Right ventricle myocardium superior (tissue), 1 donor: ENCODE results near the gene TRPC4. TPM values are rescaled to one million over a fixed set of nuclear protein-coding genes. Genes with fewer than 3 reads are reported as not detected.

Experiments used
- ATAC-seq: fragments of 200-7000 bp; cut with Tn5 transposase; one replicate; pipeline ENCODE4 v1.9.1; 2020; ENCODE audit warnings: mild to moderate bottlenecking; ENCODE audit not compliant: poor library complexity
- DNase-seq: peaks from one replicate; pipeline ENCODE4 v3.0.0-alpha.2; 2020
- intact Hi-C: fragments of 100-400 bp; cut with DNase I; formaldehyde crosslinking; loops from one replicate; pipeline ENCODE4 v1.11.2; 2022
- total RNA-seq: library from RNA; stranded (reverse); fragmentation: NEBNext Ultra II Directional; extraction: Animal tissue kit (Norgen Biotek cat#: 25700); gene quantifications from one replicate; pipeline ENCODE4 v1.2.1, GENCODE V29; 2021
- donor health status: DM: no; HTN: yes; CAD: no; lungs with severe emphysema.

Gene TRPC4
- total RNA-seq, 1 donor from 2014 or later, result 2.3 TPM

GRCh38 chr13:37681281-37682032 lies 188.1 kb downstream of the TRPC4 start:
- ATAC-seq (no peak), DNase-seq (no peak)
- intact Hi-C loops, result no loop called here

DNA sequence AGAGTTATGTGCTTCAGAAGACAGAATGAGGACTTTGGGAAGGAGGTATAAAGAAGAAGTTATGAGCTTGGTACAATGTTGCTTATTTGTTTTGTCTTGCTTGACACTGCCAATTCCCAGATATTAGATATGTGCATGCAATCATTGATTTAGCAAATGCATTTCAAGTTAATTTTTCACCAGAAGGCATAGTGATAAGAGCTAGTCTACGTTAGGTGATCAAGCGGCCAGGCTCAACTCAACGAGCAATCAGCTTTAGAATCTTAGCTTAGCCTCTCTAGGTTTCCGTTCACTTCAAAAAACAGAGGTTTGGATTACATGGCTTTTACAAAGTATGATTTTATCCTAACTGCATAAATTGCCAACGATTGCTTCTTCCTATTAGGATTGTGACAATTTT lies 189.4 kb downstream of the TRPC4 start:
- intact Hi-C loops, result no loop called here
- ATAC-seq (no peak), DNase-seq (no peak)

- intact Hi-C loops, result no loop called here
- ATAC-seq, result no peak
- no peak for DNase-seq
Measured at GRCh38 chr13:37679043-37679442, 190.5 kb downstream of the TRPC4 start.

DNA sequence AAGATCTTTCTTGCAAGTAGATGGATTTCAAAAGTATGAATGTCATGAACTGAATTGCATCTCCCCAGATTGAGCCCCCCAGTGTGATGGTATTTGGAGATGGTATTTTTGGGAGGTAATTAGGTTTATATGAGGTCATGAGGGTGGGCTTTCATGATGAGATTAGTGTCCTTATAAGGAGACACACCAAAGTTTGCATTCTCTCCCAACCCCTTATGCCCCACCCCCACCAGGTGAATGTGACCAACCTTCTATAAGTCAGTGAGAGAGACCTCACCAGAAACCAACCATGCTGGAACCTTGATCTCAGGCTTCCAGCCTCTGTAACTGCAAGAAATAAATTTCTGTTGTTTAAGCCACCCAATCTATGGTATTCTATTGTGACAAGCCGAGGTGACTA lies 199.7 kb downstream of the TRPC4 start:
- DNase-seq (no peak), ATAC-seq (no peak)
- intact Hi-C loops, result no loop called here

- ATAC-seq, result no peak
- DNase-seq, result no peak
- intact Hi-C loops, result no loop called here
Measured at GRCh38 chr13:37667702-37668101, 201.9 kb downstream of the TRPC4 start.

DNA sequence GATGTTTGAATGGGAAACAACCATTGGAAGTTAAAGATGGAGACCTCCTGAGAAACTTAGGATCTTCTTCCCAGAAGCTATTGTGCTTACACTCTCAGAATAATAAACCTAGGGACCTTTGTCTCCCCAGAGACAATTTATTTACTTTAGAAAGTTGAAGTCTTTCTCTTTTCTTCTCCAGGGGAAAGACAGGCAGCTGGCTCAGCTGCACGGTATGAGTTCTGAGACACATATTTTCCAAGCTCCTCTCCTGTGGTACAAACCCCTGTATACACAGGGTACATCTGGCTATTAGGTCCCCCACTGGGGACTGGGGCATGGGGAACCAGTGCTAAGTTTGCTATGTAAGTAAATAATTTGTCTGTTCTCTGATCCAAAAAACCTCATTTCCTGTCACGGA lies 203.5 kb downstream of the TRPC4 start:
- DNase-seq (no peak), ATAC-seq (no peak)
- intact Hi-C loops, result no loop called here

DNA sequence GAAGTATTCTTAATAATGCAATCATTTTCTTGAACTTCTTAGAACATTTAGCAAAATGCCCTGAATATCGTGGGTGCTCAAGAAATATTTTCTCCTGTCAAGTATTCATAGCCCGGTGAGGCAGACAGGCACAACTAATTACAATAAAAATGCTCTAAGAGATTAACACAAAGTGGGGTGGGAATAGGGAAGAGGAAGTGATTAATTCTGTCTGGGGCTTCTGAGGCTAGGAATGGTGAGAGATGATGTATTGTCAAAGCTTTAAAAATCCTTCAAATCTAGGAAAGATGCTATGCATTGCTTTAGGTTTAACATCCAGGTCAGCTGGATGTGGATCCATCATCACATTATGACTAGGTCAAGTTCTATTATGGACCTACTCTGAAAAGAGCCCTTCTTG lies 204.2 kb downstream of the TRPC4 start:
- no peak for DNase-seq
- ATAC-seq, result no peak
- intact Hi-C loops, result no loop called here

GRCh38 chr13:37663724-37664123 lies 205.8 kb downstream of the TRPC4 start:
- intact Hi-C loops, result no loop called here
- no peak for DNase-seq
- no peak for ATAC-seq

DNA sequence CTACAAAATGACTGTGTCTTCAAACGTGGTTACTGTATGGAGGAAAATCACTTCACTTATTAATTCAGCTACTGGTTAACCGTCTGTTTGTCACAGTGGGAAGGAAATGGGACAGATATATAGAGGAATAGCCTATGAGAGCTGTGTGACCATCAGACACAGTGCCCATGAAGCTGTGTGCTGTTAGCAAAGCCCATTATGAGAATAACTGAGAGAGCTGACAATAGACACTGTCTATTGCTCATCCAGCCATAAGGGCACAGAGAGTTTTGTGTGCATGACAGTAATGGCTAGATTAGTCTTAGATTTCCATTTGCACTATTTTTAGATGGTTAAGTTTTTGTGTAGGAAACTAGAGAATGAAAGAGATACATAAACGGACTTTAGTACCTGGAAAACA lies 206.9 kb downstream of the TRPC4 start:
- DNase-seq, result no peak
- no peak for ATAC-seq
- intact Hi-C loops, result no loop called here

DNA sequence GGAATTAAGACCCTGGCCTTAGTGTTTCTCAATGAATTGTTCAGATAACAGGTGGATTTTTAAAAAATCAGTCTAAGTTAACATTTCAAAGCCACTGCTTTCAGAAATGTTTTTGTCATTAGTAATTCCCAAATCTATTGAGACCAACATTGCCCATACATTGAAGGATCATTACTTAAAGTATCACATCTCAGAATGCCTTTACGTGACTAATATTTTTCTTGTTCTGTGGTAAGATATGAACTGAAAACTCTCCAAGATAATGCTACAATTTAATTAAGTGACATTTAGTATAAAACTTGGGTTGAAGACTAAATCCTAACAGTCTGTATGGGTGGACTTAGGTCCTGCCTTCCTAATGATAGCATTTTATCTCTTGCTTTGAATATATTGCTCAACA lies 211.6 kb downstream of the TRPC4 start:
- intact Hi-C loops, result no loop called here
- no peak for DNase-seq
- ATAC-seq, result no peak

GRCh38 chr13:37657134-37657533 lies 212.4 kb downstream of the TRPC4 start:
- ATAC-seq (no peak), DNase-seq (no peak)
- intact Hi-C loops, result no loop called here

DNA sequence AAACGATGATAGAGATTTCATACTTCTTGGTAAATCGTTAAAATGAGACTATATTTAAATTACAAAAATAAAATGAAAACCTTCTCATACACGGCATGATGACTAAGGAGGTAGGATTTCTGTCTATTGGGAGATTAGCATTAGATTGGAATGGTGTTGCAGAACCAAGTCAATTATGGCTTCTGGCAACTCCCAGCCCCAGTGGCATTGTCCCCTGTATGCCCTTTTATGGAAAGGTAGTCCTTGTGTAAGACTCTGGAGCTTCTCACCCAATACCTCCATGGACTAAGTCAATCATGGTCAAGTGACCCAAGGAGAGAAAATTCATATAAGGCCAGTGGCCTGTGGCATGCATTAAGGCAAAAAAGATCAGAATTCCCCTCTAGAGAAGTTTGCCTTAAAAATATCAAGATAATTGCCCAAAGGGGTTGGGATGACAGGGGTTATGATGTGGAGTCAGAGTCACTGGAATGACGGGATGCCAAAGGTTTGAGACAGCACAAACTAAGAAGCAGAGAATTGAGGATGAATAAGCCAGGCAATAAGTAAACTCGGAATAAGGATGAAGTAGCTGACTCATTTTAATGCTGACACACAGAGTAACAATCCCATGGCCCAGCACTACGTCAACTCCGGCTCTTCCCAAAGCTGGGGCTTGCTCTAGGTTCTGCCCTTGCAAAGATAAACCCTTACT lies 213.2 kb downstream of the TRPC4 start:
- no peak for ATAC-seq
- DNase-seq, result no peak
- intact Hi-C loops, result no loop called here

- no peak for DNase-seq
- intact Hi-C loops, result no loop called here
- ATAC-seq, result no peak
Measured at GRCh38 chr13:37652596-37652995, 217.0 kb downstream of the TRPC4 start.

- DNase-seq (no peak), ATAC-seq (no peak)
- intact Hi-C loops, result no loop called here
Measured at GRCh38 chr13:37651891-37652290, 217.7 kb downstream of the TRPC4 start.

DNA sequence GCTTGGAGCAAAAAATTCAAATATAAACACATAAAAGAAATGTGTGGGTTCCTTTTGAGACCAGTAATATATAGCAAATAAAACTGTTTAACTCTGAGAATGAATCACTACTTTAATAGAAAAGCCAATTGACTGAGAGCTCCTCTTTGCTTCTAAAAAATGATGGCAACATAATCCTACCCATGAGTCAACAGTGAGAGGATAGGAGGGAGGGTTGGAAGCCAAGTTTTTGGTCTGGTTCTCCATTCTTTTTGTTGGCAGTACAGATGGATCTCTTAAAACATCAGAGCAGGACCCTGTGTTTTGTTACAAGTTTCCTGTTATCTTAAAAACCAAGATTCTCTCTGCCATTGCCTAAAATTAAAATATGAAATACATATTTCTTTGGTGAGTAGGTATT lies 221.0 kb downstream of the TRPC4 start:
- intact Hi-C loops, result no loop called here
- DNase-seq, result no peak
- no peak for ATAC-seq

- no peak for DNase-seq
- intact Hi-C loops, result no loop called here
Measured at GRCh38 chr13:37647031-37647650, 222.4 kb downstream of the TRPC4 start.

DNA sequence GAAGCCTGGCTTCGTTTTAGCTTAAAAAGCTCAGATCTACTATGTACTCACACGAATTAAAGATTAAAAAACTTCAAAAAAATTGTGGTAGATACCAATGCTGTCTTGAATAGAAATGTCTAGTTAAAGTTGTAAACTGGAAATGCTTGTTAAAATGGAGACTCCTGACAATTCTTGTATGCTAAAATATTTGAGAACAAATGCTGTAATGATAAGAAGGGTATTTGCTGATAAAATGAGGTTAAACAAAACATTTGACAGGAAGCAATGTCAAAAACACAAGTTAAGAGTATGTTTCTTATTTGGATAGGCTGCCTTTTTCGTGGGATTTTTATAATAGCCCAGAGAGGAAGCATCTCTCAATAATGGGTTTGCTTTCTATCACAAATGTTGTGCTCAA lies 223.0 kb downstream of the TRPC4 start:
- no peak for DNase-seq
- intact Hi-C loops, result no loop called here

More at GRCh38 chr13:37647031-37647650, 222.4 kb downstream of the TRPC4 start:
- ATAC-seq, result no peak

DNA sequence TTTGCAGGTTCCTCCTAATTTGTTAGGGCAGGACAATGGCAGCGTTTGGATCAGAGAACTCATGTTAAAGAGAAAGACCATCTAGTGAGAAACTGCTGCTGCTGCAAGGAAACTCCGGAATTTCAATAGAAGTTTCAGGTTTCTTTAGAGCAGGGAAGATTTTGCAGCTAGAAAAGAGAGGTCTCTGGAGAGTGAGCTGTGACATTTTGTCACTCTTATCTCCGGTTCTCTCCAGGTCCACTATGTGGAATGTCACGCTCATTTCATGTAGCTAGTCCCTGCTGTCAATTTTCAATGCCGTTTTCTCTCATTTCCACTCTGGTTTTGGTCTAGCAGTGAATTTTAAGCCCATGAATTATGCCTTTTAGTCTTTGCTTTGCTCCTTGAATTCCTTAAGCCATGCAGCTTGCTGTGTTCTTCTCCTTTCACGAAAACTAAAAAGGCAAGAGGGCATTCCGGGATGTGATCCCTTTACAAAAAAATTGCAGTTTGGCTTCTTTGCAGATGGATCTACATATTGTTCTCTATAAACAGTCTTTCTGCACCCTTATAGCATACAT lies 224.3 kb downstream of the TRPC4 start:
- ATAC-seq (no peak), DNase-seq (no peak)
- intact Hi-C loops, result no loop called here

More for the DNA sequence above, 223.0 kb downstream of the TRPC4 start:
- ATAC-seq, result no peak

DNA sequence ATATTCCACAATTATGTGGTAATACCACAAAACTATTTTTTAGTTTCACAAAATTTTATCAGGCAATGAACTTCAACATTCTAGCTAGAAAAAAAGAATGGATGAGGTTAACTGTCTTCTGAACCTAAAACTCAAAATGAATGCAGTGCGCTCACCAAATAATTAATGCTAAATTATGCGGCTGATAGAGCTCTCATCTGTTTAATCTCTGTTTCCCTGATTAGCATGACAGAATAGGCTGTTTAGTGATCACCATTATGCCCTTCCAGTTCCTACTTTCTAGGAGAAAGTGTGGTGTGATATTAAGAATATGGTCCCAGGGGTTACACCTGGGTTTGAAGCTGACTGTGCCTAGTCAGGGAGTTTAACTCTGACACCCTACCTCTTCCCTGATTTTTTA lies 228.2 kb downstream of the TRPC4 start:
- ATAC-seq, result no peak
- intact Hi-C loops, result no loop called here

GRCh38 chr13:37640499-37640898 lies 229.1 kb downstream of the TRPC4 start:
- ATAC-seq (no peak), DNase-seq (no peak)
- intact Hi-C loops, result no loop called here

More for the DNA sequence above, 228.2 kb downstream of the TRPC4 start:
- DNase-seq, result no peak
